ENCODE data around the gene ADAMTS6.

- TF ChIP-seq CTCF (IDR thresholded peaks at IDR 0.05; ENCODE audit: insufficient read depth, low read length, poor library complexity, severe bottlenecking) (no peak), EZH2phosphoT487 (conservative IDR thresholded peaks at IDR 0.05; ENCODE audit: low read length) (no peak)
These were observed 25.2 kb upstream of the ADAMTS6 start for GRCh38 chr5:65506961-65507360.

Measured in SU-DHL-6 (cell line).